OCI-LY1 (cell line): ENCODE results near the gene DRAM1.

Experiments
- CTCF ChIP-seq: fragments of 200-600 bp; sonication (generic), shearing (Covaris generic); IDR thresholded peaks from 2 replicates; pipeline ENCODE4 v1.5.1; 2017; ENCODE audit warnings: mild to moderate bottlenecking, antibody characterized with exemption, low read length, moderate library complexity, mixed read lengths
- EZH2 ChIP-seq: fragments of 200-600 bp; sonication (generic), shearing (Covaris generic); IDR thresholded peaks from 2 replicates; pipeline ENCODE4 v1.8.0; 2017; ENCODE audit warnings: borderline replicate concordance, mixed run types, mild to moderate bottlenecking, antibody characterized with exemption, low read length, moderate library complexity, mixed read lengths

DNA sequence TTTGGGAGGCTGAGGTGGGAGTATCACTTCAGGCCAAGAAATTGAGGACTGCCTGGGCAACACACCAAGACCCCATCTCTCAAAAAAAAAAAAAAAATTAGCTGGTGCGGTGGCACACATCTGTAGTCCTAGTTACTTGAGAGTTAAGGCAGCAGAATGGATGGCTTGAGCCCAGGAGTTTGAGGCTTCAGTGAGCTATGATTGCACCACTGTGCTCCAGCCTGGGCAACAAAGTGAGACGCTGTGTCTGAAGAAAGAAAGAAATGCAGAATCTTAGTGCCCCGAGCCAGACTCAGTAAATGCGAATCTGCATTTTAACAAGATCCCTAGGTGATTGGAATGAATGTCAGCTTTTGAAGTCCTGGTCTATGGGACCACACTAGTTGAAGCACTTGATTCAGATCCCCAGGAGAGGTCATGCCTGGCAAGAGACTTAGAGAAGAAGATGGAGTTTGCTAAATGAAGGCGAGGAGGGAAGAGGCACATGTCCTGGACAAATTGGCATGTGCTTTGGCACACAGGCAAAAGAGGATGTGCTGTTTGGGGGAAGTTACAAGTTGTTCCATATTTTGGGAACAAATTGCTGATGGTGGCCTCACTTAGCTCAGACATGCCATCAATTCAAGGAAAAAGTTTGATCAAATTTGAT is 56.6 kb downstream of the DRAM1 start:
- no peak for TF ChIP-seq CTCF
- TF ChIP-seq EZH2 = no peak
